ENCODE measurements around the gene CPN2.
A peak's percentile ranks its signal among the peaks of the same experiment; 100 is the strongest.

Gene CPN2

DNA sequence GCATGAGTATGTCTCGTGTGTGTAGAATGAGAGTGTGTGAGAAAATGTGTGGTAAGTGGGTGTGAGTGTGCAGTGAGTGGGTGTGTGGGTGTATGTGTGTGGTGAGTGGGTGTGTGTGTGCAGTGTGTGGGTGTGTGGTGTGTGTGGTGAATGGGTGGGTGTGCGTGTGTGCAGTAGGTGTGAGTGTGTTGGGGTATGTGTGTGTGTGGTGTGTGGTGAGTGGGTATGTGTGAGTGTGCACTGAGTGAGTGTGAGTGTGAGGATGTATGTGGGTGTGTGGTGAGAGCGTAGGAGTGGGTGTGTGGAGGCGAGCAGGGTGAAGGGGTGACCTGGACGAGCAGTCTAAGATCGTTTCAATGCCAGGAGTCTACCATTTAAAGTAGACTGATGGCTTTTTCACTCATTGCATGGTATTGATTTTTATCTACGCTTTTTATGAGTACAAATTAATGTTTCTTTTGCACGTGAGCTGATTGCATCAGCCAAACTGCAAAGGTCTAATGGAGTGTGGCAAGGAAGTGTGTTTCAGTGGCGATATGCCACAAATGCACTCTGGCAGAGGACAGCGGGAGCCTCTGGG lies 1.6 kb upstream of the CPN2 start:
- H3K9me3 Mint-ChIP-seq (ENCODE audit: low read depth), result no peaks in the 10 kb centered on the region
- H3K4me3 Mint-ChIP-seq, result no peak overlapping the region
- H3K36me3 Mint-ChIP-seq, result no peaks in the 10 kb centered on the region
- H3K4me1 Mint-ChIP-seq (ENCODE audit: low read depth), result peaks cover 10% of the 10 kb centered on the region
- H3K27ac Mint-ChIP-seq, result no peak overlapping the region
- no peaks in the 10 kb centered on the region for H3K27me3 Mint-ChIP-seq

DNA sequence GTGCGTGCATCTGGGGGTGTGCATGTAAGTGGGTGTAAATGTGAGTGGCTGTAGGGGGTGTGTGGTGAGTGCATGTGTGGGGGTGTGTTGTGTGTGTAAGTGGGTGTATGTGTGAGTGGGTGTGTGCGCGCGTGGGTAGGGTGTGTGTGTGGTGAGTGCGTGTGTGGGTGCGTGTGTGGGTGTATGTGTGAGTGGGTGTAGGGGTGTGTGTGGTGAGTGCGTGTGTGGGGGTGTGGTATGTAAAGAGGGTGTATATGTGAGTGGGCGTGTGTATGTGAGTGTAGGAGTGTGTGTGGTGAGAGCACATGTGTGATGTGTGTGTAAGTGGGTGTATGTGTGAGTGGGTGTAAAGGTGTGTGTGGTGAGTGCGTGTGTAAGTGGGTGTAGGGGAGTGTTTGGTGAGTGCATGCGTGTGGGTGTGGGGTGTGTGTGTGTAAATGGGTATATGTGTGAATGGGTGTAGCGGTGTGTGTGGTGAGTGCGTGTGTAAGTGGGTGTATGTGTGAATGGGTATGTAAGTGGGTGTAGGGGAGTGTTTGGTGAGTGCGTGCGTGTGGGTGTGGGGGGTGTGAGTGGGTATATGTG lies 916 bp upstream of the CPN2 start:
- no peaks in the 10 kb centered on the region for H3K9me3 Mint-ChIP-seq (ENCODE audit: low read depth)
- peaks cover 10% of the 10 kb centered on the region for H3K4me1 Mint-ChIP-seq (ENCODE audit: low read depth)
- H3K27me3 Mint-ChIP-seq, result no peaks in the 10 kb centered on the region
- no peaks in the 10 kb centered on the region for H3K36me3 Mint-ChIP-seq
- H3K27ac Mint-ChIP-seq, result no peak overlapping the region
- H3K4me3 Mint-ChIP-seq, result no peak overlapping the region

DNA sequence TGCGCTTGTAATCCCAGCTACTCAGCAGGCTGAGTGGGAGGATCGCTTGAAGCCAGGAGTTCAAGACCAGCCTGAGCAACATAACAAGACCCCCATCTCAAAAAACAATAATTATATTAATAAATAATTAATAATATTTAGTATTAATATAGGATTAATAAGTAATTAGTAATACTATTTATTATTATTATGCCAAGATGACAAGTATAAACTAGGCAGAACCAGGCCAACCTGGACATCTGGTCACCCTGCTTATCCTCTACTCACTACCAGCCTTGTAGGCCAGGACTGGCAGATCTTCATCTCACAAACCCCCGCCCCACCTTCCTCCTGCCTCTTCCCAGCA lies 429 bp downstream of the CPN2 start:
- no peaks in the 10 kb centered on the region for H3K36me3 Mint-ChIP-seq
- H3K27me3 Mint-ChIP-seq, result no peaks in the 10 kb centered on the region
- H3K27ac Mint-ChIP-seq, result no peak overlapping the region
- peaks cover 10% of the 10 kb centered on the region for H3K4me1 Mint-ChIP-seq (ENCODE audit: low read depth)
- no peaks in the 10 kb centered on the region for H3K9me3 Mint-ChIP-seq (ENCODE audit: low read depth)
- H3K4me3 Mint-ChIP-seq, result no peak overlapping the region

DNA sequence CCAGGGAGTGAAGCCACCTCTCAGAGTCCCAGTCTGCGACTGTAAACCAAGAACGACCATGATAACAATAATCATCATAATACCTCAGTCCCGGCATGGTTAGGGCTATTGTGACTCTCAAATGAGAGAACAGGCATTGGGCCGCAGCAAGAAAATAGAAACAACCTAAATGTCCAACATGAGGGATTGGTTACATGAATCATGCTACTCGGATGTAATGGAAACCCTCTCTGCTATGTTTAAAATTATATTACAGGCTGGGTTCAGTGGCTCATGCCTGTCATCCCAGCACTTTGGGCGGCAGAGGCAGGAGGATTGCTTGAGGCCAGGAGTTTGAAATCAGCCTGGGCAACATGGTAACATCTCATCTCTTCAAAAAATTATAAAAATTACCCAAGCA lies 2.8 kb downstream of the CPN2 start:
- no peak overlapping the region for H3K4me3 Mint-ChIP-seq
- no peak overlapping the region for H3K27ac Mint-ChIP-seq
- peaks cover 5% of the 10 kb centered on the region for H3K4me1 Mint-ChIP-seq (ENCODE audit: low read depth)
- no peaks in the 10 kb centered on the region for H3K27me3 Mint-ChIP-seq
- H3K9me3 Mint-ChIP-seq (ENCODE audit: low read depth), result no peaks in the 10 kb centered on the region
- no peaks in the 10 kb centered on the region for H3K36me3 Mint-ChIP-seq

DNA sequence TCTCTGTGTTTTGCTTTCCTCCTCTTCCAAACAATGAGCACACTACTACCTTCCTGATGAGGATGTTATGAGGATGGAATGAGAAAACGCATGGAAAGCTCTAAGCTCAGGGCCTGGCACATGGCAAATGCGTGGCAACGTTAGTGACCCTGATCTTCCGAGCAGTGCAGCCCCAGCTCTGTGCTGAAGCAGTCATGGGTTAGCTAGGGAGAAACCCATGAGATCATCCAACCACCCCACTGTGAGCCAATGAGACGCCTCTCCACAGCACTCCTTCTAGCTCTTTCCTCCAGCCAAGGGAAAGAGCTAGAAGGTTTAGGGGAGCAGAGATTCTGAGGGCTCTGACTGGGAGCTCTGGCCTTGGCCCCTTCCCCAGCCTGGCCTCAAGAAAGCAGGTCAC lies 4.5 kb downstream of the CPN2 start:
- no peak overlapping the region for H3K27ac Mint-ChIP-seq
- H3K9me3 Mint-ChIP-seq (ENCODE audit: low read depth), result no peaks in the 10 kb centered on the region
- H3K4me3 Mint-ChIP-seq, result no peak overlapping the region
- peaks cover 2% of the 10 kb centered on the region for H3K27me3 Mint-ChIP-seq
- H3K4me1 Mint-ChIP-seq (ENCODE audit: low read depth), result peaks cover 5% of the 10 kb centered on the region
- H3K36me3 Mint-ChIP-seq, result no peaks in the 10 kb centered on the region

DNA sequence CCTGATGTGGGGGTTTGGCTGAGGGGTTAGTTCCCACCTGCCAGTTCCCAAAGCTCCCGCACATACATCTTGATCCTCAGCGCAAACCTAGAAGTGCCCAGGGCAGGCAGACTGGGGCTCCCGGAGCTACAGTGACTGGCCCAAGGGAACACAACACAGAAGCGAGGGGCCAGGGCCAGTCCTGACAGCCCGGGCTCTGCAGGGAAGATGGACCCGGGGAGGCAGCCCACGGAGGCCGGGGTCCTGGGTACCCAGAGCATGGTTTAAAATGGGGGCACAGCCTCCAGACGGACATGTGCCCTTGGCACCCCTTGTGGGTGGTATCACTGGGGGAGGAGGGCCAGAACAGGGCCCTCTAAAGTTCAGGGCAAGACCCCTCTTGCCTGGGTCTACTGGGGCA lies 5.1 kb downstream of the CPN2 start:
- no peaks in the 10 kb centered on the region for H3K9me3 Mint-ChIP-seq (ENCODE audit: low read depth)
- H3K4me3 Mint-ChIP-seq, result no peak overlapping the region
- peaks cover 4% of the 10 kb centered on the region for H3K27me3 Mint-ChIP-seq
- no peak overlapping the region for H3K27ac Mint-ChIP-seq
- no peaks in the 10 kb centered on the region for H3K36me3 Mint-ChIP-seq
- H3K4me1 Mint-ChIP-seq (ENCODE audit: low read depth), result peaks cover 5% of the 10 kb centered on the region

DNA sequence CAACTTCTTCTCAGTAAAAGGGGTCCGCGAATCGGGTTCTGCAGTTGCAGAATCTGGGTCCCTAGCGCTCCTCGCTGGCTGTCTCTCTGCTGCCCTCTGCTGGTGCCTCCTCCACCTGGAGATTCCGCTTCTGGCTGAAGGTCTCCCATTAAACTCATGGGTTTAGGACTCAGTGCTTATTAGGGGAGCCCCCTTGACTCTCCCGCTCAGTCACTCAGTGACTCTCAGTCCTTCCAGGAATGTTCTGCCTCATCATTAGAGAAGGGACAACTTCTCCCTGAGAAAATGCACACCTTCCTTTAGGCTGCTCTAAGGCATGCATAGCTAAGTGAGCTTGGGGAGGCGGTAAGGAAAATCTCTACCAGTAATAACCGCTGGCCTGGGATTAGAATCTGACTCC lies 7.1 kb downstream of the CPN2 start:
- Mint-ChIP-seq H3K4me1 (ENCODE audit: low read depth) (no peaks in the 10 kb centered on the region), H3K27ac (no peak overlapping the region), H3K36me3 (no peaks in the 10 kb centered on the region), H3K4me3 (no peak overlapping the region), H3K27me3 (peaks cover 4% of the 10 kb centered on the region), H3K9me3 (ENCODE audit: low read depth) (no peaks in the 10 kb centered on the region)

DNA sequence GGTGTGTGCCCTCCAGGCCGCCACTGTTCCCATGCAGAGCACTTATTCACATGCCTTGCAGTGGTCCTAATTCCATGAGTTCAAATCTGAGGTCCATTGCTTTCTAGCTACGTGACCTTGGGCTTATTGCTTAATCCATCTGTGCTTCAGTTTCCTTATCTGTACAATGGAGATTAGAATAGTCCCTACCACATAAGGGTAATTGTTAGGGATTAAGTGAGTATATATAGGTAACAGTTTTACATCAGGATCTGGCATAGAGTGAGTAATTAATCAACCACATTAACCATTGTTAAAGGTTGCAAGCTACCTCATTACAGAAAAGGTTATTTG lies 7.6 kb downstream of the CPN2 start:
- Mint-ChIP-seq H3K4me1 (ENCODE audit: low read depth) (no peaks in the 10 kb centered on the region), H3K27ac (no peak overlapping the region), H3K9me3 (ENCODE audit: low read depth) (no peaks in the 10 kb centered on the region), H3K27me3 (peaks cover 4% of the 10 kb centered on the region), H3K36me3 (no peaks in the 10 kb centered on the region), H3K4me3 (no peak overlapping the region)

DNA sequence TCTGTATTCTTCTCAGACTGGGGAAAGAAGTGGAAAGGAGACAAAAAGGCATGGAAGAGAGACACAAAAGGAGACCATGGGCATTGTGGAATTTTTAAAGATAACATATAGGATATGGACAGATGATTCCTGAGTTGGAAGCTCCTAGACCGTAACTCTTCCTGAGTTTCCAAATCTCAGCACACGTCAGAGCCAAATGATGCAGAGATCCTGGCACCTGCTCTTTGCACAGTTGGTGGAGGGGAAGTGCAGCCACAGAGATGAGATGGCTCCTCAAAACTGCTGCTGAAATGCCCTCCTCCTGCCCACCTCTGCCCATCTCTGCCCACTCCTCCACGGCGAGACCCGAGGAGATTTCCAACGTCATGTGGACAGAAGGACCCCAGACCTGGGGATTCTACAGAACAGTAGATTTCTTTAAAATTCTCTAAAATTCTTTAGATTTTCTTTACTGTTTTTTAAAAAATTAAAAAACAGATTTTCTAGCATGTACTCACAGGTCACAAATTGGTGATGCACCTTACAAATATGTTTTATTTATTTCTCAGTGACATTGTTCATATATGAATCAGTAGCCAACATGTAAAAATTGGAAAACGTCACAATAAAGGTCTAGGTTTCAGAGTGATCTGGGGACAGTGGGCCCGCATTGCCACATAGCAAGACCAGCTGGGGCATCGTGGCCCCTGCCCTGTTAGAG lies 8.1 kb downstream of the CPN2 start:
- no peaks in the 10 kb centered on the region for H3K4me1 Mint-ChIP-seq (ENCODE audit: low read depth)
- no peak overlapping the region for H3K4me3 Mint-ChIP-seq
- no peaks in the 10 kb centered on the region for H3K36me3 Mint-ChIP-seq
- H3K9me3 Mint-ChIP-seq (ENCODE audit: low read depth), result no peaks in the 10 kb centered on the region
- peaks cover 4% of the 10 kb centered on the region for H3K27me3 Mint-ChIP-seq
- H3K27ac Mint-ChIP-seq, result no peak overlapping the region

DNA sequence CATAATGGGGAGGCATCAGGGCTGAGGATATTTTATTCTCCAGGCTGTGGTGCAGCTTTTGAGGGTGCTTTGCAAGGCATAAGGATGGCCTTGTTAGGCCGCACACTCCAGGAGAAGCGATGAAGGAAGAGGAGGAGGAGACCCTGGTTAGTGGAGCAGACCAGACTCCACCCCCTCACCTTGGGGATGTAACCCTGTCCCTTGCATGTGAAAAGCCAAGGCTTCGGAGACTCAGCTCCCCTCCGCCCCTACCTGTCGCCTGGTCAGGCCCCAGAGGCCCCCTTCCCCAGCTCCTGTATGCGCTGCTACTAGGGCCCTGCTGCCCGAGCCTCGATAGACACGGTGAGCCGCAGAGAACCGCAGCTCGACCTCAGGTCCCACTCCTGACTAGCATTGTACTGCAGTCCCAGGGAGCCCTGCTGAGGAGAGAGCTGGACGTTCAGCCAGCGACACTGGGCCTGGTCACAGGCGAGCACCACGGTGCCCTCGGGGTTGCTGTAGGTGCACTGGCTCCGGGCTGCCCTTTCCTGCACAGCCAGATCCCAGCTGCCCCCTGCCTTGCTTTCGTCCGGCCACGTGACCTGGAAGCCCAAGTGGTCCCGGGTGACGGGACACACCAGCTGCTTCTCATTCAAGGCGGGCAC lies 10.2 kb downstream of the CPN2 start:
- Mint-ChIP-seq H3K4me1 (ENCODE audit: low read depth) (no peaks in the 10 kb centered on the region), H3K27me3 (peaks cover 4% of the 10 kb centered on the region), H3K9me3 (ENCODE audit: low read depth) (no peaks in the 10 kb centered on the region), H3K36me3 (no peaks in the 10 kb centered on the region), H3K4me3 (no peak overlapping the region), H3K27ac (no peak overlapping the region)

DNA sequence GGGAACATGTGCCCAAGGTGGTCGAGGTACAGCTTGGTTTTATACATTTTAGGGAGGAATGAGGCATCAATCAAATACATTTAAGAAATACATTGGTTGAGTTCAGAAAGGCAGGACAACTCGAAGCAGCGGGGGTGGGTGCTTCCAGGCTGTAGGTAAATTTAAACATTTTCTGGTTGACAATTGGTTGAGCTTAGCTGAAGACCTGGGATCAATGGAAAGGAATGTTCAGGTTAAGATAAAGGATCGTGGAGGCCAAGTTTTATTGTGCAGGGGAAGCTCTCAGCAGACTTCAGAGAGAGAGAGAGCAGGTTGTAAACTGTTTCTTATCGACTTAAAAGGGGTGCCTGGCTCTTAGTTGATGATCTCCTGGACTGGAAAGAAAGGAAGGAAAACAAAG lies 11.3 kb downstream of the CPN2 start:
- Mint-ChIP-seq H3K4me3 (no peak overlapping the region), H3K4me1 (ENCODE audit: low read depth) (no peaks in the 10 kb centered on the region), H3K27me3 (peaks cover 4% of the 10 kb centered on the region), H3K27ac (no peak overlapping the region), H3K9me3 (ENCODE audit: low read depth) (no peaks in the 10 kb centered on the region), H3K36me3 (no peaks in the 10 kb centered on the region)

DNA sequence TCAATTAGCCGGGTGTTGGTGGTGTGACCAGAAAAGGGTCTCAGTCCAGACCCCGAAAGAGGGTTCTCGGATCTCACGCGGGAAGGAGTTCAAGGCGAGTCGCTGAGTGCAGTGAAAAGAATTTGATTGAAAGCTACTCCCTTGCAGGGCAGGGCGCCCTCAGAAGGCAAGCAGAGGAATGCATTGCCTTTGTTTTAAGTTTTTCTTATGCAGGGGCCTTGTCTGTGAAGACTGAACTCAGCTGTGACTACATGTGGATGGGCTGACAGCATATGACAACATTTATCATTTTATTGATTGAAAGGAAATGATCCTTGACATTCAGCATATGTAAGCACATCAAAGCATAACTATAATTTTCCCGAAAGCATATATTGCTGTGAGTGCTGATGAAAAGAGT lies 11.8 kb downstream of the CPN2 start:
- Mint-ChIP-seq H3K4me1 (ENCODE audit: low read depth) (no peaks in the 10 kb centered on the region), H3K27ac (no peak overlapping the region), H3K27me3 (peaks cover 4% of the 10 kb centered on the region), H3K9me3 (ENCODE audit: low read depth) (no peaks in the 10 kb centered on the region), H3K4me3 (no peak overlapping the region), H3K36me3 (no peaks in the 10 kb centered on the region)

DNA sequence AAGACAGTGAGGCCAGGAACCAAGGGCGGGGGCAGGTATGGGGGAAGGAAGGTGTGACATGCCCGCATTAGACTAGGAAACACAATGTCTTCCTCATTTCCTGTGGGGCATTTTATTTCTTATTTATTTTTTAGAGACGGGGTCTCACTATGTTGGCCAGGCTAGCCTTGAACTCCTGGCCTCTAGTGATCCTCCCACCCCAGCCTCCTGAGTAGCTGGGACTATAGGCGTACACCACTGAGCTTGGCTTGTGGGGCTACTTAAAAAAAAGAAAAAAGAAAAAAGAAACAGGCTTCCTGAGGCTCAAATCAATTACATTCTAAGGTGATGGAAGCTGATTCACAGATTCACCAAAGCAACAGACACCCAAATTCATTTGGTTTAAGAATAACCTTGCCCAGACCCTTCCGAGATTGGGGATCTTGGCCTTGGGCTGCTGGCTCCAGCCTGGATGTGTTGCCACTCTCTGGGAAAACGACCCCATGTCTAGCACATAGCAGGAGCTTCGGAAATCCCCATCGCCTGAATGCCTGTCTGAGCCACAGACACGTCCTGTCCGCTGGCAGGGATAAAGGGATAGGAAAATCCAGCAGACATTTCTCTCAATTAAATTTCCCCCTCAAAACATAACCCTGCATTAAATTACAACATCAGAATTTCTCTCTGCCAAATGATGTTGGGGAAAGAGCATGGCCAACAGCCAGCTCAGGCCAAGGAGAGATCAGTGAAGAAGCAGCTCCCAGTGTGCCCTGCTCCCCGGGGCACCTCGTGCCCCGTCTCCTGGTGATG lies 13.0 kb downstream of the CPN2 start:
- no peak overlapping the region for H3K4me3 Mint-ChIP-seq
- H3K27ac Mint-ChIP-seq, result no peak overlapping the region
- H3K27me3 Mint-ChIP-seq, result peaks cover 4% of the 10 kb centered on the region
- peaks cover 5% of the 10 kb centered on the region for H3K4me1 Mint-ChIP-seq (ENCODE audit: low read depth)
- H3K9me3 Mint-ChIP-seq (ENCODE audit: low read depth), result no peaks in the 10 kb centered on the region
- H3K36me3 Mint-ChIP-seq, result no peaks in the 10 kb centered on the region

DNA sequence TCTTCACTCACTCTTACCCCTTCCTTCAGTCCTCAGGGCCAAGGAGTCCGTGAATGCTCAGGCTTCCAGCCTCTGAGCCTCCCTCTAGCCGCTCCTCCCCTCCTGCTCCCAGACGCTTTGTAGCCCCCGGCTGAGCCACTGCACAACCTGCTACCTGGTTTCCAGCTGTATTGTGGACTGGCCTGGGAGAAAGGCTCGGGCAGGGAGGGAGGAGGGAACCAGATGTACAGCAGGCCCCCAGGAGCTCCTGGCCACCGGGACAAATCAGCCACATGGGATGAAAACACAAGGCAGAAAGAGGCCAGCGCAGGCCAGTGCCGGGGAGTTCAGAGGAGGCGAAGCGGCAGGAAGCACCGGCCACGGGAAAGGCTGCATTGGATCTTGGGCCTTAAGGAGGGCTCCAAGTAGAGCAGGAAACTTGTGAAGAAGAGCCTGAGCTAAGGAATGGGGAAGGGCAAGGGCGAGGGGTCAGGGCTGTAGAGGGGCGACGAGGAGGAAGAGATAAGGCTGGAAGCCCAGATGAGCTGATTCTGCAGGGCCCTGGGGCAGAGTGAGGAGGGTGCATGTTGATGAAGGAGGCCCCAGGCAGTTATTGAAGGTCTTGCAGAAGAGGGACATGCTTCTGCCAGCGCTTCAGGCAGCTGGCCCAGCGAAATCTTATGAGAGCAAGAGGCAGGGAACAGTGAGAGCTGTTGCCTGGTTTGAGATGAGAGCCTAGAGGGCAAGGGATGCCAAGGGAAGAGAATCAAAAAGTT lies 14.3 kb downstream of the CPN2 start:
- H3K4me1 Mint-ChIP-seq (ENCODE audit: low read depth), result peaks cover 5% of the 10 kb centered on the region
- H3K9me3 Mint-ChIP-seq (ENCODE audit: low read depth), result no peaks in the 10 kb centered on the region
- no peaks in the 10 kb centered on the region for H3K36me3 Mint-ChIP-seq
- no peak overlapping the region for H3K27ac Mint-ChIP-seq
- peaks cover 7% of the 10 kb centered on the region for H3K27me3 Mint-ChIP-seq
- no peak overlapping the region for H3K4me3 Mint-ChIP-seq

DNA sequence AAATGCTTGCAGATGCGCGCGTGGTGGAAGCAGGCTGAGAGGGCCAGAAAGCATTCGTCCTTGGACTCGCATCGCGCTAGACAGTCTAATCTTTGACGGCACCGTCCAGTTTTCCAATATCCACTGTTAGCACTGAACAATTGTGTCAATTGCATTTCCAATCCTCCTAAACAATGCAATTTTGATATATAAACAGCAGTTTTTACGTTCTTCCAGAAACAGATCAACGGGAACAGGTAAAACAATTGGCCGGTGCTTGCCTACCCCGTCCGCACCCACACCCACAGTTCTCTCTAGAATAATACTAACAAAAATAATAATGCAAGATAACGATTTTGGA lies 17.2 kb downstream of the CPN2 start:
- Mint-ChIP-seq H3K4me3 (peak overlapping the region; percentile 40), H3K9me3 (ENCODE audit: low read depth) (no peaks in the 10 kb centered on the region), H3K27me3 (peaks cover 6% of the 10 kb centered on the region), H3K4me1 (ENCODE audit: low read depth) (peaks cover 5% of the 10 kb centered on the region), H3K27ac (no peak overlapping the region), H3K36me3 (no peaks in the 10 kb centered on the region)

All from activated naive CD8-positive, alpha-beta T cell (primary cell).